Measurements from ENCODE around the gene AUTS2.

GRCh38 chr7:70405241-70405640 is 807.0 kb downstream of the AUTS2 start:
- no peak for TF ChIP-seq CTCF (conservative IDR thresholded peaks at IDR 0.05; ENCODE audit: low read depth in 2 of 2)
- no peak for TF ChIP-seq CREB1 (CRISPR knock-in tag; IDR thresholded peaks at IDR 0.05; ENCODE audit: low read depth)
- TF ChIP-seq POLR2AphosphoS5 (IDR thresholded peaks at IDR 0.05; ENCODE audit: low read depth): no peak

All from GM23338 (cell line).